ENCODE data around the gene TFF1.

The TFF1 gene

DNA sequence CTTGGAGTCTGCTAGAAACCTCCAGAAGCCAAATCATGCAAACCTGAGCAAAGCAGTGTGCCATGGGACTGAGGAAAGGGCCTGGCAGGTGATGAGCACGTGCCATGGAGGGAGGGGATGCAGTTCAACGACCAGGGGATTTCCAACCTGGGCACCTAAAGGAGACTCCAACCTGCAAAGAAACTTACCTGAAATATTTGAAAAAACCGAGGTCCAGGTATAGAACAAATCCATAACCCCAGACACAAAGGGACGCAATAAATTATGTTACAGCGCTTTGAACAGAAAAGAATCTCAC is 46.2 kb upstream of the TFF1 start:
- no peaks in the 10 kb centered on the region for H3F3A ChIP-seq (ENCODE audit: low read depth)
- peaks cover 19% of the 10 kb centered on the region for H3K79me2 ChIP-seq (ENCODE audit: insufficient read depth, low read length)
- no peak overlapping the region for H3K9ac ChIP-seq (ENCODE audit: low read depth, low read length, poor library complexity, severe bottlenecking)
- TF ChIP-seq, protein P1, sequence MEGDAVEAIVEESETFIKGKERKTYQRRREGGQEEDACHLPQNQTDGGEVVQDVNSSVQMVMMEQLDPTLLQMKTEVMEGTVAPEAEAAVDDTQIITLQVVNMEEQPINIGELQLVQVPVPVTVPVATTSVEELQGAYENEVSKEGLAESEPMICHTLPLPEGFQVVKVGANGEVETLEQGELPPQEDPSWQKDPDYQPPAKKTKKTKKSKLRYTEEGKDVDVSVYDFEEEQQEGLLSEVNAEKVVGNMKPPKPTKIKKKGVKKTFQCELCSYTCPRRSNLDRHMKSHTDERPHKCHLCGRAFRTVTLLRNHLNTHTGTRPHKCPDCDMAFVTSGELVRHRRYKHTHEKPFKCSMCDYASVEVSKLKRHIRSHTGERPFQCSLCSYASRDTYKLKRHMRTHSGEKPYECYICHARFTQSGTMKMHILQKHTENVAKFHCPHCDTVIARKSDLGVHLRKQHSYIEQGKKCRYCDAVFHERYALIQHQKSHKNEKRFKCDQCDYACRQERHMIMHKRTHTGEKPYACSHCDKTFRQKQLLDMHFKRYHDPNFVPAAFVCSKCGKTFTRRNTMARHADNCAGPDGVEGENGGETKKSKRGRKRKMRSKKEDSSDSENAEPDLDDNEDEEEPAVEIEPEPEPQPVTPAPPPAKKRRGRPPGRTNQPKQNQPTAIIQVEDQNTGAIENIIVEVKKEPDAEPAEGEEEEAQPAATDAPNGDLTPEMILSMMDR (conservative IDR thresholded peaks at IDR 0.05; ENCODE audit: low read length) = no peak
- no peak for TF ChIP-seq EZH2phosphoT487 (IDR thresholded peaks at IDR 0.05; ENCODE audit: borderline replicate concordance)
- H3K9me2 ChIP-seq (replicated peaks; ENCODE audit: low read depth, low read length) = no peaks in the 10 kb centered on the region
- H3K4me1 ChIP-seq (ENCODE audit: insufficient read depth, low read length, poor library complexity, severe bottlenecking) = peaks cover 39% of the 10 kb centered on the region
- no peak overlapping the region for H3K4me3 ChIP-seq (ENCODE audit: low read length, poor library complexity, severe bottlenecking)
- no peaks in the 10 kb centered on the region for H3K9me3 ChIP-seq (ENCODE audit: insufficient read depth, low read depth, low read length)
- no peak overlapping the region for H3K4me2 ChIP-seq (ENCODE audit: low read depth, low read length, poor library complexity, severe bottlenecking)
- no peak overlapping the region for H2AFZ ChIP-seq (ENCODE audit: low read length)
- no peaks in the 10 kb centered on the region for H4K20me1 ChIP-seq (ENCODE audit: insufficient read depth, low read length, poor library complexity, severe bottlenecking)
- H3K27me3 ChIP-seq (ENCODE audit: insufficient read depth, low read length, poor library complexity, severe bottlenecking) = no peaks in the 10 kb centered on the region
- peaks cover 15% of the 10 kb centered on the region; the same call in 1 of the 2 replicates for H3K36me3 ChIP-seq (ENCODE audit: insufficient read depth, low read length)

- Histone ChIP-seq H3K9me2 (replicated peaks; ENCODE audit: low read depth, low read length) (no peaks in the 10 kb centered on the region), H4K20me1 (ENCODE audit: insufficient read depth, low read length, poor library complexity, severe bottlenecking) (no peaks in the 10 kb centered on the region), H3K9me3 (ENCODE audit: insufficient read depth, low read depth, low read length) (no peaks in the 10 kb centered on the region), H3K36me3 (ENCODE audit: insufficient read depth, low read length) (peaks cover 15% of the 10 kb centered on the region; the same call in 1 of the 2 replicates), H2AFZ (ENCODE audit: low read length) (no peak overlapping the region), H3F3A (ENCODE audit: low read depth) (no peaks in the 10 kb centered on the region), H3K4me2 (ENCODE audit: low read depth, low read length, poor library complexity, severe bottlenecking) (no peak overlapping the region), H3K9ac (ENCODE audit: low read depth, low read length, poor library complexity, severe bottlenecking) (peak overlapping the region; percentile 20), H3K27me3 (ENCODE audit: insufficient read depth, low read length, poor library complexity, severe bottlenecking) (no peaks in the 10 kb centered on the region), H3K4me3 (ENCODE audit: low read length, poor library complexity, severe bottlenecking) (no peak overlapping the region), H3K79me2 (ENCODE audit: insufficient read depth, low read length) (peaks cover 24% of the 10 kb centered on the region), H3K4me1 (ENCODE audit: insufficient read depth, low read length, poor library complexity, severe bottlenecking) (peaks cover 44% of the 10 kb centered on the region)
- no peak for TF ChIP-seq EZH2phosphoT487 (IDR thresholded peaks at IDR 0.05; ENCODE audit: borderline replicate concordance)
- TF ChIP-seq, protein P1 (conservative IDR thresholded peaks at IDR 0.05; ENCODE audit: low read length) = no peak
Measured at GRCh38 chr21:42411891-42412635, 45.7 kb upstream of the TFF1 start.

- H3K9me2 ChIP-seq (replicated peaks; ENCODE audit: low read depth, low read length) = no peaks in the 10 kb centered on the region
- H3K79me2 ChIP-seq (ENCODE audit: insufficient read depth, low read length) = peaks cover 31% of the 10 kb centered on the region
- H3F3A ChIP-seq (ENCODE audit: low read depth) = no peaks in the 10 kb centered on the region
- peak overlapping the region; percentile 20 for H3K9ac ChIP-seq (ENCODE audit: low read depth, low read length, poor library complexity, severe bottlenecking)
- H3K4me1 ChIP-seq (ENCODE audit: insufficient read depth, low read length, poor library complexity, severe bottlenecking) = peaks cover 51% of the 10 kb centered on the region
- no peaks in the 10 kb centered on the region for H3K27me3 ChIP-seq (ENCODE audit: insufficient read depth, low read length, poor library complexity, severe bottlenecking)
- no peak overlapping the region for H3K4me2 ChIP-seq (ENCODE audit: low read depth, low read length, poor library complexity, severe bottlenecking)
- H3K4me3 ChIP-seq (ENCODE audit: low read length, poor library complexity, severe bottlenecking) = no peak overlapping the region
- H3K36me3 ChIP-seq (ENCODE audit: insufficient read depth, low read length) = peaks cover 15% of the 10 kb centered on the region; the same call in 1 of the 2 replicates
- H4K20me1 ChIP-seq (ENCODE audit: insufficient read depth, low read length, poor library complexity, severe bottlenecking) = no peaks in the 10 kb centered on the region
- no peaks in the 10 kb centered on the region for H3K9me3 ChIP-seq (ENCODE audit: insufficient read depth, low read depth, low read length)
- H2AFZ ChIP-seq (ENCODE audit: low read length) = no peak overlapping the region
- no peak for TF ChIP-seq EZH2phosphoT487 (IDR thresholded peaks at IDR 0.05; ENCODE audit: borderline replicate concordance)
- TF ChIP-seq, protein P1 (conservative IDR thresholded peaks at IDR 0.05; ENCODE audit: low read length) = peak; percentile 70
Measured at GRCh38 chr21:42411197-42411869, 45.0 kb upstream of the TFF1 start.

All from Loucy (cell line).